K562 (cell line): ENCODE measurements around the gene ABI3BP. TPM values are rescaled to one million over a fixed set of nuclear protein-coding genes. Genes with fewer than 3 reads are reported as not detected.

Experiments
- ATAC-seq: fragments of 200-7000 bp; cut with Tn5 transposase; 3 replicates; pipeline ENCODE4 v1.9.1; 2020; ENCODE audit warnings: moderate library complexity
- BruUV-seq: library from RNA; stranded (reverse); fragments of 400-500 nt; replicated peaks from 2 replicates; lab custom pipeline; 2021; lab: Mats Ljungman, UMichigan
- CTCF ChIA-PET: fragments of 300-600 bp; formaldehyde crosslinking; extraction: SDS; loops from one replicate; lab custom pipeline; 2021; ENCODE audit warnings: low intra/inter-chr PET ratio; lab: Yijun Ruan, JAX
- POLR2A ChIA-PET: fragments of 300-600, 350-650 bp; sonication (Branson Sonifier 250); formaldehyde crosslinking; extraction: SDS; loops from one replicate; lab custom pipeline; 2021; ENCODE audit warnings: antibody characterized with exemption, inconsistent platforms; lab: Yijun Ruan, JAX
- DNase-seq, 4 experiments: peaks; one replicate each; pipeline versions ENCODE4 v3.0.0 to v3.0.0-alpha.2; 2011 to 2018; ENCODE audit warnings: low spot score in 3 of 4, mixed read lengths in 3 of 4; ENCODE audit errors: extremely low read depth in 1 of 4
- FAIRE-seq: peaks from 2 replicates; lab custom pipeline; 2011; peaks lifted over from hg19 to GRCh38; lab: Jason Lieb, UNC
- H2AFZ ChIP-seq: 2 replicates; pipeline ENCODE4 v1.6.0; 2011; ENCODE audit warnings: low read depth, low read length, control low read depth, inconsistent platforms
- H3K27ac ChIP-seq: fragments of 200-600 bp; 3 replicates; pipeline ENCODE4 v1.8.0; 2011; ENCODE audit warnings: low read depth, mild to moderate bottlenecking, control low read depth, inconsistent platforms, low read length, moderate library complexity, mixed read lengths; ENCODE audit errors: extremely low read depth
- H3K27me3 ChIP-seq, 2 experiments: fragments of 300-600 bp in 1 of 2; 2 replicates in 1 of 2; 3 replicates in 1 of 2; pipeline versions ENCODE4 v1.6.0 to v1.8.0; 2011; ENCODE audit warnings: inconsistent platforms in 2 of 2, low read length in 2 of 2, mild to moderate bottlenecking in 1 of 2, mixed read lengths in 1 of 2, moderate library complexity in 1 of 2; ENCODE audit not compliant: control insufficient read depth in 2 of 2, insufficient read depth in 2 of 2
- H3K36me3 ChIP-seq: fragments of 300-600 bp; 3 replicates; pipeline ENCODE4 v1.8.0; 2011; ENCODE audit warnings: mild to moderate bottlenecking, low read length, inconsistent platforms; ENCODE audit not compliant: control insufficient read depth, insufficient read depth
- H3K4me1 ChIP-seq, 2 experiments: fragments of 200-600 bp in 1 of 2; replicated peaks in 1 of 2; 2 replicates in 1 of 2; 3 replicates in 1 of 2; pipeline versions ENCODE4 v1.5.1 to v1.8.0; 2011; ENCODE audit warnings: inconsistent platforms in 2 of 2, low read length in 2 of 2, mild to moderate bottlenecking in 1 of 2, mixed read lengths in 1 of 2, moderate library complexity in 1 of 2; ENCODE audit not compliant: control insufficient read depth in 2 of 2, insufficient read depth in 2 of 2
- H3K4me2 ChIP-seq: 2 replicates; pipeline ENCODE4 v1.6.1; 2011; ENCODE audit warnings: low read length, control low read depth, inconsistent platforms, mixed read lengths; ENCODE audit not compliant: insufficient read depth
- H3K4me3 ChIP-seq: fragments of 200-600 bp; sonication (generic), shearing (Covaris generic); 2 replicates; pipeline ENCODE4 v1.5.1; 2016; ENCODE audit warnings: control low read depth, inconsistent platforms
- H3K79me2 ChIP-seq: fragments of 200-600 bp; 3 replicates; pipeline ENCODE4 v1.8.0; 2011; ENCODE audit warnings: low read length, inconsistent platforms; ENCODE audit not compliant: control insufficient read depth, insufficient read depth
- H3K9ac ChIP-seq, 2 experiments: 2 replicates each; pipeline versions ENCODE4 v1.6.0 to v1.6.1; 2011; ENCODE audit warnings: low read depth in 2 of 2, low read length in 2 of 2, control low read depth in 1 of 2, inconsistent platforms in 1 of 2, mild to moderate bottlenecking in 1 of 2, mixed read lengths in 1 of 2; ENCODE audit not compliant: insufficient read depth in 1 of 2
- H3K9me1 ChIP-seq: one replicate; pipeline ENCODE4 v1.6.0; 2011; ENCODE audit warnings: inconsistent platforms, mild to moderate bottlenecking, low read length, moderate library complexity; ENCODE audit not compliant: control insufficient read depth, insufficient read depth
- H3K9me3 ChIP-seq: replicated peaks from 2 replicates; pipeline ENCODE4 v1.5.1; 2011; ENCODE audit warnings: low read depth, low read length, inconsistent platforms; ENCODE audit not compliant: control insufficient read depth, insufficient read depth
- H4K20me1 ChIP-seq: replicated peaks from 2 replicates; pipeline ENCODE4 v1.6.1; 2011; ENCODE audit warnings: low read length, inconsistent platforms, mixed read lengths; ENCODE audit not compliant: control insufficient read depth, insufficient read depth
- PML ChIP-seq: IDR thresholded peaks from 2 replicates; pipeline ENCODE4 v1.6.1; 2012; ENCODE audit warnings: low read length, inconsistent platforms
- POLR2H ChIP-seq: IDR thresholded peaks from 2 replicates; pipeline ENCODE4 v1.6.1; 2016; ENCODE audit warnings: missing genetic modification characterization, low read depth, mild to moderate bottlenecking, control low read depth, missing compliant biosample characterization, moderate library complexity
- SAP30 ChIP-seq: fragments of 200-600 bp; sonication (generic); IDR thresholded peaks from 2 replicates; pipeline ENCODE4 v1.6.1; 2012; ENCODE audit warnings: borderline replicate concordance, low read depth, mild to moderate bottlenecking, moderate library complexity, low read length, control low read depth, inconsistent platforms; ENCODE audit not compliant: insufficient read depth, poor library complexity, severe bottlenecking
- TBP ChIP-seq: optimal IDR thresholded peaks from 2 replicates; pipeline ENCODE3; 2011; ENCODE audit warnings: low read depth, low read length, improper control_type of control experiment
- TEAD1 ChIP-seq, 2 experiments: fragments of 450-650 bp in 1 of 2; sonication (generic) in 1 of 2; formaldehyde crosslinking; IDR thresholded peaks; 2 replicates each; pipeline versions ENCODE4 v1.4.0 to v1.8.0; 2020 to 2022; ENCODE audit warnings: mild to moderate bottlenecking in 2 of 2, missing genetic modification reagents in 1 of 2
- YY1 ChIP-seq, 3 experiments: IDR thresholded peaks; 2 replicates each; pipeline ENCODE4 v1.6.1; 2011; ENCODE audit warnings: low read length in 2 of 3, mild to moderate bottlenecking in 2 of 3, moderate library complexity in 2 of 3, borderline replicate concordance in 1 of 3, control low read depth in 1 of 3, low read depth in 1 of 3; ENCODE audit not compliant: insufficient read depth in 3 of 3, insufficient replicate concordance in 2 of 3, control insufficient read depth in 1 of 3, insufficient read length in 1 of 3; ENCODE audit errors: extremely low read depth in 1 of 3
- ZEB2 ChIP-seq: fragments of 450-650 bp; IDR thresholded peaks from 2 replicates; pipeline ENCODE4 v1.6.1; 2016
- ZSCAN32 ChIP-seq: fragments of 450-650 bp; formaldehyde crosslinking; IDR thresholded peaks from 2 replicates; pipeline ENCODE4 v1.4.0; 2020; ENCODE audit warnings: mild to moderate bottlenecking, moderate library complexity
- WGBS: fragments of 100-300 bp; shearing (Covaris generic); methylation state at CpG from one replicate; pipeline ENCODE4 v1.1.6; 2016; ENCODE audit warnings: low coverage, mixed read lengths; ENCODE audit not compliant: insufficient coverage; ENCODE audit errors: missing lambda C conversion rate; 5-methylcytosine and 5-hydroxymethylcytosine counted together
- in situ Hi-C: fragments of 300-500 bp; cut with MboI; formaldehyde crosslinking; loops from 4 replicates; pipeline ENCODE4 v1.15.0; 2018; ENCODE audit warnings: inconsistent platforms, mixed read lengths
- intact Hi-C: fragments of 100-400 bp; cut with micrococcal nuclease; formaldehyde crosslinking; loops from 2 replicates; pipeline ENCODE4 v1.14.2; 2022
- polyA plus RNA-seq, 8 experiments: library from polyadenylated mRNA; depleted of rRNA in 4 of 8; stranded (reverse) in 5 of 8; unstranded in 3 of 8; fragments of >200 nt; fragmentation: Nextera tagmentation in 2 of 8; fragmentation: Illumina TruSeq in 1 of 8; extraction: Ambion mirVana in 2 of 8; extraction: Trizol in 1 of 8; gene quantifications; 2 replicates each; pipeline versions ENCODE4 v1.2.1 to v1.2.3, GENCODE V29; 2011 to 2014; ENCODE audit warnings: inconsistent platforms in 1 of 8, missing spikeins in 1 of 8
- total RNA-seq, 7 experiments: library from RNA; depleted of rRNA in 6 of 7; stranded (reverse); fragments of >200 nt in 6 of 7; fragmentation: Illumina TruSeq in 2 of 7; extraction: Trizol in 2 of 7; gene quantifications; 2 replicates each; pipeline versions ENCODE4 v1.2.1 to v1.2.3, GENCODE V29; 2011 to 2021; ENCODE audit warnings: low replicate concordance in 1 of 7
- TF ChIP-seq, protein P1 (sequence below): sonication (generic); formaldehyde crosslinking; IDR thresholded peaks from 2 replicates; pipeline ENCODE4 v1.8.1; 2023; ENCODE audit warnings: missing genetic modification reagents, mild to moderate bottlenecking, borderline replicate concordance

ABI3BP gene
- total and polyA plus RNA-seq, 9 of the 15 experiments (the other 6 are each of a cell fraction or from before 2014, with no cell fraction given), result 0.01 to 0.24 (median 0.06) TPM; not detected in 5

DNA sequence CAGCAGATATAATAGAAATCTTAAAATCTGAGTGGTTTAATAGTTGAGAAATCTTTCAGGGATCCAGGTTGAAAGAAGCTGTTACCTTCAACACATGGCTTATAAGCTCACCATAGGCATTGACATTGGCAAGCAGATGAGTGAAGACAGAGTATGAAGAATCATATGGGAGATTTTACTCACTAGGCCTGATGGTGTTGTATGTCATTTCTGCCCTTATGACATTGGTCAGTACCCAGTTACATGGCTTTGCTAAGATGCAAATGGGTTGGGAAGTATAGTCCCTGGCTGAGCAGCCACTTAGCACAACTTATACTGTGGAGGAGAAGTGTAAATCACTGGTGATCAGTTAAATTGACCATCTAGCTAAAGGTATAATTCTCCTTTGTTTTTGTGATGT, 278.0 kb downstream of the ABI3BP start (continued):
- TF ChIP-seq, protein P1, sequence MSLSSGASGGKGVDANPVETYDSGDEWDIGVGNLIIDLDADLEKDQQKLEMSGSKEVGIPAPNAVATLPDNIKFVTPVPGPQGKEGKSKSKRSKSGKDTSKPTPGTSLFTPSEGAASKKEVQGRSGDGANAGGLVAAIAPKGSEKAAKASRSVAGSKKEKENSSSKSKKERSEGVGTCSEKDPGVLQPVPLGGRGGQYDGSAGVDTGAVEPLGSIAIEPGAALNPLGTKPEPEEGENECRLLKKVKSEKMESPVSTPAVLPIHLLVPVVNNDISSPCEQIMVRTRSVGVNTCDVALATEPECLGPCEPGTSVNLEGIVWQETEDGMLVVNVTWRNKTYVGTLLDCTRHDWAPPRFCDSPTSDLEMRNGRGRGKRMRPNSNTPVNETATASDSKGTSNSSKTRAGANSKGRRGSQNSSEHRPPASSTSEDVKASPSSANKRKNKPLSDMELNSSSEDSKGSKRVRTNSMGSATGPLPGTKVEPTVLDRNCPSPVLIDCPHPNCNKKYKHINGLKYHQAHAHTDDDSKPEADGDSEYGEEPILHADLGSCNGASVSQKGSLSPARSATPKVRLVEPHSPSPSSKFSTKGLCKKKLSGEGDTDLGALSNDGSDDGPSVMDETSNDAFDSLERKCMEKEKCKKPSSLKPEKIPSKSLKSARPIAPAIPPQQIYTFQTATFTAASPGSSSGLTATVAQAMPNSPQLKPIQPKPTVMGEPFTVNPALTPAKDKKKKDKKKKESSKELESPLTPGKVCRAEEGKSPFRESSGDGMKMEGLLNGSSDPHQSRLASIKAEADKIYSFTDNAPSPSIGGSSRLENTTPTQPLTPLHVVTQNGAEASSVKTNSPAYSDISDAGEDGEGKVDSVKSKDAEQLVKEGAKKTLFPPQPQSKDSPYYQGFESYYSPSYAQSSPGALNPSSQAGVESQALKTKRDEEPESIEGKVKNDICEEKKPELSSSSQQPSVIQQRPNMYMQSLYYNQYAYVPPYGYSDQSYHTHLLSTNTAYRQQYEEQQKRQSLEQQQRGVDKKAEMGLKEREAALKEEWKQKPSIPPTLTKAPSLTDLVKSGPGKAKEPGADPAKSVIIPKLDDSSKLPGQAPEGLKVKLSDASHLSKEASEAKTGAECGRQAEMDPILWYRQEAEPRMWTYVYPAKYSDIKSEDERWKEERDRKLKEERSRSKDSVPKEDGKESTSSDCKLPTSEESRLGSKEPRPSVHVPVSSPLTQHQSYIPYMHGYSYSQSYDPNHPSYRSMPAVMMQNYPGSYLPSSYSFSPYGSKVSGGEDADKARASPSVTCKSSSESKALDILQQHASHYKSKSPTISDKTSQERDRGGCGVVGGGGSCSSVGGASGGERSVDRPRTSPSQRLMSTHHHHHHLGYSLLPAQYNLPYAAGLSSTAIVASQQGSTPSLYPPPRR (CRISPR knock-in tag), result no peak
- TF ChIP-seq ZEB2, result no peak

GRCh38 chr3:100710261-100710968, 282.8 kb downstream of the ABI3BP start:
- BruUV-seq, result no TSS peak
- 0% methylated on average over 8 of the region's 8 CpGs for WGBS
- DNase-seq (peak; percentile 44 to 79 (median 54)), FAIRE-seq (peak; percentile 78), ATAC-seq (peak; percentile 74)
- H3K9ac ChIP-seq, result peak overlapping the region; percentile 93 to 95
- CTCF ChIA-PET, result no interaction called here
- peak overlapping the region; percentile 92 for H3K27ac ChIP-seq
- H2AFZ ChIP-seq, result no peak overlapping the region; the same call in 1 of the 2 replicates
- in situ Hi-C loops (no loop called here), intact Hi-C loops (loop anchor here (10.0 kb wide), 1 partner anchor 246 kb away; no protein-coding TSS in a partner anchor)
- H4K20me1 ChIP-seq, result no peaks in the 10 kb centered on the region; the same call in 1 of the 2 replicates
- peaks cover 44% of the 10 kb centered on the region for H3K36me3 ChIP-seq
- H3K79me2 ChIP-seq, result peaks cover 57% of the 10 kb centered on the region
- peaks cover 6% of the 10 kb centered on the region for H3K9me1 ChIP-seq
- peak overlapping the region; percentile 83 for H3K4me3 ChIP-seq
- H3K4me2 ChIP-seq, result peak overlapping the region; percentile 93
- H3K4me1 ChIP-seq, result peaks cover 4 to 19% of the 10 kb centered on the region in 2 experiments; a peak in 3 of 5 replicates
- H3K27me3 ChIP-seq, result no peaks in the 10 kb centered on the region
- no peaks in the 10 kb centered on the region; the same call in 1 of the 2 replicates for H3K9me3 ChIP-seq
- POLR2A ChIA-PET, result interaction anchor here (0.6 to 2.3 kb wide), 10 partner anchors 9 to 367 kb away, joined by 3 to 29 read pairs (median 3); no protein-coding TSS in a partner anchor
- TF ChIP-seq ZSCAN32 (CRISPR knock-in tag) (no peak), PML (0 out of 2 replicates have a peak, but pooled peaks have one; percentile 16), TBP (peak; percentile 26), SAP30 (peak; percentile 22), YY1 (IDR thresholded peaks at IDR 0.05; ENCODE audit: borderline replicate concordance in 1 of 3, control insufficient read depth in 1 of 3, extremely low read depth in 1 of 3, insufficient read depth in 3 of 3, insufficient read length in 1 of 3, insufficient replicate concordance in 2 of 3, low read depth in 1 of 3, low read length in 2 of 3) (peak in 1 of 3 experiments; percentile 13), TEAD1 (CRISPR knock-in tag; IDR thresholded peaks at IDR 0.05) (0 out of 4 replicates have a peak, but pooled peaks of 1 of the 2 experiments have one; percentile 16), POLR2H (tag) (no peak)
